COR-L47 (cell line): Measurements from ENCODE around the gene TMTC1.
"Not testable (repeated sequence)": the region's sequence is repeated elsewhere in the genome, so short reads cannot be mapped to it uniquely, and the experiment has no call there.

Experiments
- DNase-seq: peaks from one replicate; lab custom pipeline; 2025; lab: John Stamatoyannopoulos, UW

Gene TMTC1

GRCh38 chr12:29665107-29665506 is 118.6 kb downstream of the TMTC1 start:
- DNase-seq: no peak

- DNase-seq: no peak
These were observed 120.9 kb downstream of the TMTC1 start for GRCh38 chr12:29662734-29663323.

- DNase-seq: no peak
These were observed 122.9 kb downstream of the TMTC1 start for GRCh38 chr12:29660847-29661246.

GRCh38 chr12:29656762-29657538 is 126.8 kb downstream of the TMTC1 start:
- no peak for DNase-seq

- no peak for DNase-seq
These were observed 127.9 kb downstream of the TMTC1 start for GRCh38 chr12:29655861-29656260.

- no peak for DNase-seq
These were observed 130.5 kb downstream of the TMTC1 start for GRCh38 chr12:29653286-29653685.

GRCh38 chr12:29650371-29650770 is 133.4 kb downstream of the TMTC1 start:
- no peak for DNase-seq

- no peak for DNase-seq
These were observed 134.0 kb downstream of the TMTC1 start for GRCh38 chr12:29649722-29650121.

GRCh38 chr12:29644536-29645162 is 139.1 kb downstream of the TMTC1 start:
- no peak for DNase-seq

GRCh38 chr12:29640589-29641345 is 143.0 kb downstream of the TMTC1 start:
- no peak for DNase-seq

- no peak for DNase-seq
These were observed 143.7 kb downstream of the TMTC1 start for GRCh38 chr12:29639893-29640495.

- no peak for DNase-seq
These were observed 145.2 kb downstream of the TMTC1 start for GRCh38 chr12:29638528-29638927.

- no peak for DNase-seq
These were observed 149.7 kb downstream of the TMTC1 start for GRCh38 chr12:29634057-29634456.

- not testable (repeated sequence) for DNase-seq
These were observed 153.6 kb downstream of the TMTC1 start for GRCh38 chr12:29630164-29630563.

- DNase-seq: no peak
These were observed 156.5 kb downstream of the TMTC1 start for GRCh38 chr12:29627221-29627620.

- no peak for DNase-seq
These were observed 158.3 kb downstream of the TMTC1 start for GRCh38 chr12:29625359-29625953.

- no peak for DNase-seq
These were observed 161.5 kb downstream of the TMTC1 start for GRCh38 chr12:29622251-29622650.

- DNase-seq: no peak
These were observed 163.7 kb downstream of the TMTC1 start for GRCh38 chr12:29620030-29620429.

GRCh38 chr12:29617407-29617803 is 166.3 kb downstream of the TMTC1 start:
- no peak for DNase-seq

GRCh38 chr12:29616664-29617406 is 166.9 kb downstream of the TMTC1 start:
- DNase-seq: no peak
